ENCODE results near the gene SLF2.

- TF ChIP-seq CTCF (IDR thresholded peaks at IDR 0.05 in 2 of 3, conservative IDR thresholded peaks at IDR 0.05 in 1 of 3; ENCODE audit: insufficient read depth in 2 of 3, low read depth in 1 of 3, low read length in 3 of 3) (no peak), RB1 (IDR thresholded peaks at IDR 0.05; ENCODE audit: low read depth) (no peak), NFIC (IDR thresholded peaks at IDR 0.05) (no peak), ZSCAN29 (IDR thresholded peaks at IDR 0.05) (no peak), ZEB2 (IDR thresholded peaks at IDR 0.05) (no peak), ZNF274 (IDR thresholded peaks at IDR 0.05; ENCODE audit: borderline replicate concordance, low read depth, low read length) (no peak), LEF1 (IDR thresholded peaks at IDR 0.05) (no peak), ZNF239 (CRISPR knock-in tag; IDR thresholded peaks at IDR 0.05) (no peak), ZNF133 (CRISPR knock-in tag; IDR thresholded peaks at IDR 0.05) (no peak), YY1 (IDR thresholded peaks at IDR 0.05; ENCODE audit: borderline replicate concordance in 1 of 3, control insufficient read depth in 1 of 3, extremely low read depth in 1 of 3, insufficient read depth in 3 of 3, insufficient read length in 1 of 3, insufficient replicate concordance in 2 of 3, low read depth in 1 of 3, low read length in 2 of 3) (no peak), ZBTB1 (CRISPR knock-in tag; IDR thresholded peaks at IDR 0.05; ENCODE audit: borderline replicate concordance, low read depth) (no peak), ZNF23 (CRISPR knock-in tag; IDR thresholded peaks at IDR 0.05) (no peak), THRA (IDR thresholded peaks at IDR 0.05) (no peak), DMBX1 (CRISPR knock-in tag; IDR thresholded peaks at IDR 0.05; ENCODE audit: borderline replicate concordance) (no peak)
Observed at GRCh38 chr10:100867261-100867963, 45.4 kb upstream of the SLF2 start.
